ENCODE data around the gene DNAJC16. TPM values are rescaled to one million over a fixed set of nuclear protein-coding genes. Genes with fewer than 3 reads are reported as not detected.
A peak's percentile ranks its signal among the peaks of the same experiment; 100 is the strongest.
"Not testable (repeated sequence)": the region's sequence is repeated elsewhere in the genome, so short reads cannot be mapped to it uniquely, and the experiment has no call there.

The DNAJC16 gene
- total RNA-seq = 19.8 TPM

- ATAC-seq = peak; percentile 68
Measured at GRCh38 chr1:15526490-15527339, at the start of gene DNAJC16. Gene DNAJC16, plus strand, starts transcription at chr1:15526848. Its CDS starts 2,258 bp downstream, at chr1:15529106.

- no peak for ATAC-seq
Measured at GRCh38 chr1:15476927-15477326, 49.7 kb upstream of the DNAJC16 start.

GRCh38 chr1:15477646-15478212, 48.9 kb upstream of the DNAJC16 start:
- no peak for ATAC-seq

GRCh38 chr1:15479654-15480347, 46.8 kb upstream of the DNAJC16 start:
- no peak for ATAC-seq

GRCh38 chr1:15482455-15482854, 44.2 kb upstream of the DNAJC16 start:
- not testable (repeated sequence) for ATAC-seq

DNA sequence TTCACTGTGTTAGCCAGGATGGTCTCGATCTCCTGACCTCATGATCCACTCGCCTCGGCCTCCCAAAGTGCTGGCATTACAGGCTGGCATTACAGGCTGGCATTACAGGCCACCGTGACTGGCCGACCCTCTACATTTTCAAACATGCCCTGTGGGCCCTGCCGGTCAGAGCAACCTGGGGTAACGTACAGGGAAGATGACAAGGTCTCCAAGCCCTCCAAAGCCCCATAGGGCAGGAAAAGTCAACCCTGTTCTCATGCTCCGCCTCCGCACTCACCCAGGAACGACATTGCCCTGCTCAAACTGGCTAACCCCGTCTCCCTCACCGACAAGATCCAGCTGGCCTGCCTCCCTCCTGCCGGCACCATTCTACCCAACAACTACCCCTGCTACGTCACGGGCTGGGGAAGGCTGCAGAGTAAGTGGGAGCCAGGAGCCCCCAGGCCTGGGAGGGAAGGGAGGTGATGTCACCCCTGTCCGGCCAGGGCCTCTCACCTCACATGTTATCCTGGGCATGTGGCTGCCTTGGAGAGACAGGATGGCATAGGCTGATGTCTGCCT, 43.6 kb upstream of the DNAJC16 start:
- peak; percentile 77 for ATAC-seq

DNA sequence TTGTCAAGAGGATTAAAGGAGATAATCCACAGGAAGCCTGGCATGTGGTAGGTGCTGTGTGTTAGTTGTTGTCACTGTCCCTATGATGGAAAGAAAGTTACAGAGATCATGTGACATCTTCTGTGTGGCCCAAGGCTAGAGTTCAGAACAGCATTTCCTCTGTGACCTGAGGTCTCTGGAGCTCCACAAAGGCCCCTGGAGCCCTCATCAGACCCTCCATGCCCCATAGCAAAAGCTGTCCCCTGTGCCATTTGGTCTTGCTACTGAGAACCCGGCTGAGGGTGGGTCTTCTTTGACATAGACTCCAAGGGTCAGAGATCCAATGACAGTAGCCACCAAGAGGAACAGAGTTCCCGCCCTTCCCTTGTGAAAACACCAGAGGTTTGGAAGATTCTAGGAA, 42.7 kb upstream of the DNAJC16 start:
- ATAC-seq = no peak

GRCh38 chr1:15484443-15484842, 42.2 kb upstream of the DNAJC16 start:
- not testable (repeated sequence) for ATAC-seq

DNA sequence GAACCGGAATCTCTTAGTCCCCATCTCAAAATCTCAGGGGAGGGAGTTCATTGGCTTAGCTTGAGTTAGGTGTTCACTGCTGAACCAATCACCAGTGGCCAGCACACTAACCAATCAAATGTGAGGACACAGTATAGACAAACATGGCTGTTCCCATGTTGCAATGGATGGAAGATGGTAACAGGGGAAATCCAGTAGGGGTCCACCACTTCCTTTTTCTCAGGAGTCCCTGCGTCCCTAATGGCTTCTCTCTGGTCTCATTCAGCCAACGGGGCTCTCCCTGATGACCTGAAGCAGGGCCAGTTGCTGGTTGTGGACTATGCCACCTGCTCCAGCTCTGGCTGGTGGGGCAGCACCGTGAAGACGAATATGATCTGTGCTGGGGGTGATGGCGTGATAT, 41.0 kb upstream of the DNAJC16 start:
- no peak for ATAC-seq

DNA sequence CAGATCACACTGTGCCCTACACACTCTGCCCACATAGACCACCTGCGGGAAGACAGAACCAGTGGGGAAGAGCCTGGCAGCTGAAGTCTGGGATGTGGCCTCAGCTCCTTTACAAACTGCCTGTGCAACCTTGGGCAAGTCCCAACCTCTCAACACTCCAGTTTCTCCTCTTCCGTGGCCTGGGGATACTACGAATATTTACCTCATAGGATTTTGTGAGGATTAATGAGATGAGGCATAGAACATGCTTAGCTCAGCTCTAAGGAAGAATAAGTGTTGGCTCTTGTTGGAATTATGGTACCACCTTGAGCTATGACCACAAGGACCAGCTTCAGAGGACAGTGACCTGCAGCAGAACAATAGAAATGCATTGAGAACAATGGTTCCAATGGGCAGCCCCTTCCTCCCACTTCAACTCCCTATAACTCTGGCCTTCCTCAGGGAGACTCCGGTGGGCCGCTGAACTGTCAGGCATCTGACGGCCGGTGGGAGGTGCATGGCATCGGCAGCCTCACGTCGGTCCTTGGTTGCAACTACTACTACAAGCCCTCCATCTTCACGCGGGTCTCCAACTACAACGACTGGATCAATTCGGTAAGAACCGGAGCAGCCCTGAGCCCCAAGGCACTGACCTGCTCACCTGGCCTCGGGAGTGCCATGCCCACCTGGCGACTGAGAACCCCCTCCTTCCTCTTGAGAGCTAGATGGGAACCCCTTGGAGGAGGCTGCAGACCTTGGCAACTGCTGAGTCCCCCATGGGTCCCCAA, 39.6 kb upstream of the DNAJC16 start:
- ATAC-seq = peak; percentile 87

- ATAC-seq = no peak
Measured at GRCh38 chr1:15488371-15488770, 38.3 kb upstream of the DNAJC16 start.

- ATAC-seq = no peak
Measured at GRCh38 chr1:15489052-15489736, 37.5 kb upstream of the DNAJC16 start.

- not testable (repeated sequence) for ATAC-seq
Measured at GRCh38 chr1:15491010-15491409, 35.6 kb upstream of the DNAJC16 start.

DNA sequence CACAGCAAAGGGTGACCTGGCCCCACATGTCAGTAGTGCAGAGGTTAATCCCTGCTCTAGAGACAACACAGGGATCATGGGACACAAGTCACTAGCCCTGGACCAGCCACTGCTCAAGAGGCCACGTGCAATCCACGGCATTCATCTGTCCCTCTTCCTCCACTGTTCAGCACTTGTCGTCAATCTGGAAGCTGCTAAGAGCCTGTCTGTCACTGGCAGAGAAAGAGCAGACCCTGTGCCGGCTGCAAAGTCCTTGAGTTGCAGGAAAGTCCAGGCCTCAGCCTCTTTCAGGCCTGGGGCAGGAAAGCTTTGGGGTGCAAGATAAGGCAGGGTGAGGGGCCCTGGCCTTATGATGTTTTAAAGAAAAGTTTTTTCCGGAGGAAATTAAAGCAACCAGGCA, 34.1 kb upstream of the DNAJC16 start:
- ATAC-seq = no peak

GRCh38 chr1:15493869-15494390, 32.7 kb upstream of the DNAJC16 start:
- no peak for ATAC-seq

DNA sequence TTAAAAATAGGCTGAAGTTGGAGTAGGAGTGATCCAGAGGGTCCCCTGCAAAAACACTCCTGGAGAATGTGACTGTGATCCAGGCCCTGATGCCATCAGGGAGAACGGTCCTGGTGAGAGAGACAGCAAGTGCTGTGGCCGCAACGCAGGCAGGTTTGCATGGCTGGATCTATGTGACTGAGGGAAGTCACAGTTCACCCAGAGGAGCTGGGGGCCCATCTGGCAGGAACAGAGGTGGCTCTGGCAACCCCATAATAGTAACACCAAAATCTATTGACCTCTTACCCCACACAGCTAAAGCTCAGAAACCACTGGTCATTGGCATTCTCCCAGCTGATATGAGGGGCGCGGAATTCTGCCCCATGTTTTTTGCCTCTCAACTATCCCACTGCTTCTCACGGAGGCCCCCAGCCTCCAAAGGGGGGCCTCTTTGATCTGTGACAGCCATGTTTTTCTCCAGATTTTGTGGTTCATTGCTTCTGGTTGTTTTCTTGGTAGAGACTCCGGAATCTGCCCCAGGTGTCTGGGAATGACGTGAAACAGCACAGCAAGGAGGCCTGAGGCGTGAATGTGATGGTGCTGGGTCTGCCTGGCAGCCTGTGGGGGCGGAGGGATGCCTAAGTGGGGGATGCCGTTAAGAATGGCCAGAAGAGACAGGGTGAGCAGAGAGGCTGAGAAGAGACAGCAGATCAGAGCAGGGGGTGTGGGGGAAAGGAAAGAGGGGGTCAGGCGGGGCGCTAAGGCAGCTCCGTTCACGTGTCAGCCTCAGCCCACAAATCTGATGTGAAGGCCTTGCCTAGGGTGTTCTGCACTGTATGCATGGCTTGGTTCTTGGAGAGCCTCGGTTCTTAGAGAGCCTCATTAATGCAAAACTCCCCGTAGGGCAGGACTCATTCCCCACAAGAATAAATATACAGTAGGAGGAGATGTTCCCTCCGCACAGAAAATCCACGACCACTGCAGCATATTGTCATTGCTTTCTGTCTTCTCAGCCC, 26.2 kb upstream of the DNAJC16 start:
- no peak for ATAC-seq

- peak; percentile 59 for ATAC-seq
Measured at GRCh38 chr1:15501208-15502032, 25.2 kb upstream of the DNAJC16 start.

- ATAC-seq = no peak
Measured at GRCh38 chr1:15504436-15504835, 22.2 kb upstream of the DNAJC16 start.

DNA sequence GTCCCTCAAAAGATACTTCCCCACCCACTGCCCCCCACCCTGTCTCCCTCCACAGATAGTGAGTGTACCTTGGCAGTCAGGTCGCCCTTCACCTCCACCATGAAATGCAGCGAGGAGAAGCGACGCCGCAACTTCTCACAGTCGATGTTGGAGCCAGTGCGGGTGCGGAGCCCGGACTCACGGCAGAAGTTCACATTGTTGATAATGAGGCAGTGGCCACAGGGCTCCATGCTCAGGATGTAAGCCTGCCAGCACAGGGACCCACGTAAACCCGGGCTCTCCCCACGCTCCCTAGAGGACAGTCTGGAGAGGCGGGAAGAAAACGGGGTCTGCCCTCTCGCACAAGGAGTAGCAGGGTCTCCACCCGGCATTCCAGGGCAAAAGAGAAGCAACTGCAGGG, 19.8 kb upstream of the DNAJC16 start:
- no peak for ATAC-seq
